GM12878 (cell line): Measurements from ENCODE around the gene PPP1R12B. TPM values are rescaled to one million over a fixed set of nuclear protein-coding genes. Genes with fewer than 3 reads are reported as not detected.
A peak's percentile ranks its signal among the peaks of the same experiment; 100 is the strongest.

Experiments
- CBX5 ChIP-seq: sonication (generic); IDR thresholded peaks from 2 replicates; pipeline ENCODE4 v1.6.1; 2016; ENCODE audit warnings: low read depth, moderate library complexity, mild to moderate bottlenecking, inconsistent platforms
- CHD2 ChIP-seq: IDR thresholded peaks from 2 replicates; pipeline ENCODE4 v1.6.1; 2011; ENCODE audit warnings: low read depth, low read length, improper control_type of control experiment, borderline replicate concordance
- ELK1 ChIP-seq: IDR thresholded peaks from 2 replicates; pipeline ENCODE4 v1.6.1; 2012; ENCODE audit warnings: low read depth, low read length, improper control_type of control experiment
- GATAD2B ChIP-seq: fragments of 450-650 bp; conservative IDR thresholded peaks from 2 replicates; pipeline ENCODE4 v1.6.1; 2017; ENCODE audit warnings: low read depth, mild to moderate bottlenecking, moderate library complexity
- HCFC1 ChIP-seq: fragments of 150-350 bp; IDR thresholded peaks from 2 replicates; pipeline ENCODE4 v1.6.1; 2014; ENCODE audit warnings: low read length
- IRF3 ChIP-seq: fragments of 450-650 bp; IDR thresholded peaks from 2 replicates; pipeline ENCODE4 v1.6.1; 2014; ENCODE audit warnings: mild to moderate bottlenecking
- IRF4 ChIP-seq: IDR thresholded peaks from 2 replicates; pipeline ENCODE4 v1.6.1; 2011; ENCODE audit warnings: low read depth, low read length
- LARP7 ChIP-seq: fragments of 450-650 bp; IDR thresholded peaks from 2 replicates; pipeline ENCODE4 v1.6.1; 2017; ENCODE audit warnings: mild to moderate bottlenecking
- MAX ChIP-seq: IDR thresholded peaks from 2 replicates; pipeline ENCODE4 v1.6.1; 2012; ENCODE audit warnings: low read depth, low read length, improper control_type of control experiment
- MEF2B ChIP-seq: fragments of 450-650 bp; IDR thresholded peaks from 2 replicates; pipeline ENCODE4 v1.6.1; 2018; ENCODE audit warnings: mild to moderate bottlenecking, moderate library complexity; ENCODE audit not compliant: partially characterized antibody, poor library complexity, severe bottlenecking
- MTA2 ChIP-seq: fragments of 450-650 bp; IDR thresholded peaks from 2 replicates; pipeline ENCODE4 v1.6.1; 2016; ENCODE audit warnings: low read depth, mild to moderate bottlenecking, moderate library complexity
- MTA3 ChIP-seq: IDR thresholded peaks from 2 replicates; pipeline ENCODE4 v1.6.1; 2012; ENCODE audit warnings: low read length, inconsistent platforms, borderline replicate concordance
- MYB ChIP-seq: fragments of 150-350 bp; IDR thresholded peaks from 2 replicates; pipeline ENCODE4 v1.6.1; 2014; ENCODE audit warnings: mild to moderate bottlenecking, low read depth, low read length, borderline replicate concordance
- NR2C2 ChIP-seq: IDR thresholded peaks from 2 replicates; pipeline ENCODE4 v1.6.1; 2011; ENCODE audit warnings: borderline replicate concordance, low read depth; ENCODE audit not compliant: control insufficient read depth, insufficient read length
- RB1 ChIP-seq: fragments of 450-650 bp; formaldehyde crosslinking; IDR thresholded peaks from 2 replicates; pipeline ENCODE4 v1.6.1; 2017; ENCODE audit warnings: mild to moderate bottlenecking, borderline replicate concordance
- RUNX3 ChIP-seq: IDR thresholded peaks from 2 replicates; pipeline ENCODE4 v1.6.1; 2012; ENCODE audit warnings: low read length, inconsistent platforms
- SMARCA5 ChIP-seq: fragments of 450-650 bp; IDR thresholded peaks from 2 replicates; pipeline ENCODE4 v1.6.1; 2017; ENCODE audit warnings: mild to moderate bottlenecking
- SMC3 ChIP-seq: IDR thresholded peaks from 2 replicates; pipeline ENCODE4 v1.6.1; 2011; ENCODE audit warnings: low read length, improper control_type of control experiment, borderline replicate concordance
- TAF1 ChIP-seq: IDR thresholded peaks from 2 replicates; pipeline ENCODE4 v1.6.1; 2011; ENCODE audit warnings: mild to moderate bottlenecking, low read depth, low read length, borderline replicate concordance
- TCF3 ChIP-seq: IDR thresholded peaks from 2 replicates; pipeline ENCODE4 v1.6.1; 2012; ENCODE audit warnings: low read depth, mild to moderate bottlenecking, low read length, borderline replicate concordance; ENCODE audit not compliant: insufficient read depth
- USF2 ChIP-seq: IDR thresholded peaks from 2 replicates; pipeline ENCODE4 v1.6.1; 2011; ENCODE audit warnings: low read depth, low read length, improper control_type of control experiment, borderline replicate concordance
- YBX1 ChIP-seq: fragments of 450-650 bp; IDR thresholded peaks from 2 replicates; pipeline ENCODE4 v1.6.1; 2016; ENCODE audit warnings: antibody characterized with exemption
- ZNF207 ChIP-seq: fragments of 450-650 bp; IDR thresholded peaks from 2 replicates; pipeline ENCODE4 v1.6.1; 2014; ENCODE audit warnings: antibody characterized with exemption, mild to moderate bottlenecking, borderline replicate concordance
- ZNF384 ChIP-seq: IDR thresholded peaks from 2 replicates; pipeline ENCODE4 v1.6.1; 2012; ENCODE audit warnings: low read depth, mild to moderate bottlenecking, low read length, improper control_type of control experiment, borderline replicate concordance
- polyA plus RNA-seq, 11 experiments: library from polyadenylated mRNA; depleted of rRNA in 4 of 11; unstranded in 6 of 11; stranded (reverse) in 5 of 11; fragments of >200 nt; fragmentation: Nextera tagmentation in 4 of 11; fragmentation: Illumina TruSeq in 1 of 11; extraction: Ambion mirVana in 4 of 11; extraction: Trizol in 1 of 11; gene quantifications; 1 replicate in 1 of 11; 2 replicates in 10 of 11; pipeline versions ENCODE4 v1.2.1 to v1.2.3, GENCODE V29; 2011 to 2016; ENCODE audit warnings: inconsistent platforms in 2 of 11, missing spikeins in 2 of 11, low read depth in 1 of 11
- total RNA-seq, 4 experiments: library from RNA; depleted of rRNA in 3 of 4; stranded (reverse); fragments of >200 nt in 3 of 4; fragmentation: Illumina TruSeq in 1 of 4; extraction: Trizol in 1 of 4; gene quantifications; 2 replicates each; pipeline versions ENCODE4 v1.2.1 to v1.2.3, GENCODE V29; 2013 to 2021
- TF ChIP-seq, protein P1 (sequence below): fragments of 450-650 bp; IDR thresholded peaks from 2 replicates; pipeline ENCODE4 v1.6.1; 2017; ENCODE audit warnings: borderline replicate concordance

Gene PPP1R12B
- total and polyA plus RNA-seq, 10 of the 15 experiments (the other 5 are each of a cell fraction or from before 2014, with no cell fraction given) = 0.29 to 9.4 (median 4.7) TPM

- TF ChIP-seq, protein P1, sequence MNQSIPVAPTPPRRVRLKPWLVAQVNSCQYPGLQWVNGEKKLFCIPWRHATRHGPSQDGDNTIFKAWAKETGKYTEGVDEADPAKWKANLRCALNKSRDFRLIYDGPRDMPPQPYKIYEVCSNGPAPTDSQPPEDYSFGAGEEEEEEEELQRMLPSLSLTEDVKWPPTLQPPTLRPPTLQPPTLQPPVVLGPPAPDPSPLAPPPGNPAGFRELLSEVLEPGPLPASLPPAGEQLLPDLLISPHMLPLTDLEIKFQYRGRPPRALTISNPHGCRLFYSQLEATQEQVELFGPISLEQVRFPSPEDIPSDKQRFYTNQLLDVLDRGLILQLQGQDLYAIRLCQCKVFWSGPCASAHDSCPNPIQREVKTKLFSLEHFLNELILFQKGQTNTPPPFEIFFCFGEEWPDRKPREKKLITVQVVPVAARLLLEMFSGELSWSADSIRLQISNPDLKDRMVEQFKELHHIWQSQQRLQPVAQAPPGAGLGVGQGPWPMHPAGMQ = no peak
- peak; percentile 93; the same call in 1 of the 2 replicates for TF ChIP-seq GATAD2B
- no peak; the same call in 1 of the 2 replicates for TF ChIP-seq MTA2
- no peak for TF ChIP-seq NR2C2
- TF ChIP-seq CBX5 = no peak
- no peak for TF ChIP-seq ZNF207
- no peak for TF ChIP-seq SMARCA5
- peak; percentile 96 for TF ChIP-seq RUNX3
- TF ChIP-seq SMC3 = no peak
- TF ChIP-seq TCF3 = 0 out of 2 replicates have a peak, but pooled peaks have one; percentile 7
- TF ChIP-seq IRF4 = peak; percentile 73; the same call in 1 of the 2 replicates
- TF ChIP-seq LARP7 = no peak
- TF ChIP-seq MTA3 = peak; percentile 88; the same call in 1 of the 2 replicates
- TF ChIP-seq IRF3 = no peak
- no peak for TF ChIP-seq MAX
- no peak for TF ChIP-seq CHD2
- no peak for TF ChIP-seq ELK1
- TF ChIP-seq YBX1 = no peak
- TF ChIP-seq USF2 = no peak
- no peak for TF ChIP-seq HCFC1
- no peak for TF ChIP-seq TAF1
- no peak for TF ChIP-seq MYB
- TF ChIP-seq MEF2B = peak; percentile 84
- no peak for TF ChIP-seq ZNF384
- TF ChIP-seq RB1 = no peak
Observed at GRCh38 chr1:202615501-202616354, 267.2 kb downstream of the PPP1R12B start (continued).
